Activated naive CD8-positive, alpha-beta T cell (primary cell): ENCODE data around the gene HOXC11.

Experiments
- H3K27ac Mint-ChIP-seq: one replicate; pipeline ENCODE4 v1.8.0; 2021; ENCODE audit warnings: mixed read lengths
- H3K27me3 Mint-ChIP-seq: one replicate; pipeline ENCODE4 v1.8.0; 2021; ENCODE audit warnings: mixed read lengths
- H3K36me3 Mint-ChIP-seq: one replicate; pipeline ENCODE4 v1.8.0; 2021; ENCODE audit warnings: mixed read lengths
- H3K4me1 Mint-ChIP-seq: one replicate; pipeline ENCODE4 v1.8.0; 2021; ENCODE audit warnings: low read depth, mixed read lengths
- H3K4me3 Mint-ChIP-seq: one replicate; pipeline ENCODE4 v1.8.0; 2021; ENCODE audit warnings: mild to moderate bottlenecking, mixed read lengths
- H3K9me3 Mint-ChIP-seq: one replicate; pipeline ENCODE4 v1.8.0; 2021; ENCODE audit warnings: low read depth, mixed read lengths

Gene HOXC11

GRCh38 chr12:54026640-54027441 lies 53.9 kb downstream of the HOXC11 start:
- no peaks in the 10 kb centered on the region for H3K36me3 Mint-ChIP-seq
- H3K27me3 Mint-ChIP-seq: peaks cover 42% of the 10 kb centered on the region
- H3K4me3 Mint-ChIP-seq: peak overlapping the region; percentile 57
- no peaks in the 10 kb centered on the region for H3K9me3 Mint-ChIP-seq
- peaks cover 20% of the 10 kb centered on the region for H3K4me1 Mint-ChIP-seq
- no peak overlapping the region for H3K27ac Mint-ChIP-seq
